Right lobe of liver (tissue), 4 donors: ENCODE measurements around the gene SPON2.

ENCODE experiments used
- CTCF ChIP-seq, 4 donors: fragments of 200-600 bp in 3 of 4; fragments of 450-650 bp in 1 of 4; IDR thresholded peaks; one replicate each; pipeline versions ENCODE4 v1.5.1 to v1.8.0; 2016 to 2022; ENCODE audit warnings: antibody characterized with exemption in 4 of 4, mild to moderate bottlenecking in 2 of 4
- POLR2A ChIP-seq: fragments of 450-650 bp; IDR thresholded peaks from one replicate; pipeline ENCODE4 v1.6.1; 2017; ENCODE audit warnings: antibody characterized with exemption, mild to moderate bottlenecking
- donor health status: DM: no; HTN: no; CAD: no.
- donor health status: DM: no; HTN: no; CAD: no.
- donor health status: DM: no; HTN: yes; CAD: no.

GRCh38 chr4:1199556-1200331 is 27.4 kb upstream of the SPON2 start:
- TF ChIP-seq CTCF (IDR thresholded peaks at IDR 0.05) (no peak), POLR2A (no peak)
